NT2/D1 (cell line): ENCODE data around the gene FANCE.
A peak's percentile ranks its signal among the peaks of the same experiment; 100 is the strongest.

Source experiments
- DNase-seq: peaks from one replicate; pipeline ENCODE4 v3.0.0-alpha.2; 2011; ENCODE audit warnings: low read depth, low spot score
- H3K27me3 ChIP-seq: 2 replicates; pipeline ENCODE4 v1.6.0; 2011; ENCODE audit warnings: mild to moderate bottlenecking; ENCODE audit not compliant: insufficient read length, insufficient read depth
- H3K36me3 ChIP-seq: 2 replicates; pipeline ENCODE4 v1.6.1; 2011; ENCODE audit warnings: mild to moderate bottlenecking, low read length, mixed read lengths; ENCODE audit not compliant: insufficient read depth, insufficient read length
- H3K4me1 ChIP-seq: 2 replicates; pipeline ENCODE4 v1.5.1; 2011; ENCODE audit not compliant: insufficient read depth, insufficient read length
- H3K4me3 ChIP-seq: 2 replicates; pipeline ENCODE4 v1.5.1; 2011; ENCODE audit warnings: low read depth; ENCODE audit not compliant: insufficient read length
- H3K9ac ChIP-seq: 2 replicates; pipeline ENCODE4 v1.6.0; 2011; ENCODE audit warnings: low read depth; ENCODE audit not compliant: insufficient read length
- H3K9me3 ChIP-seq: 2 replicates; pipeline ENCODE4 v1.5.1; 2011; ENCODE audit warnings: mild to moderate bottlenecking, low read length; ENCODE audit not compliant: insufficient read depth
- SUZ12 ChIP-seq: IDR thresholded peaks from 2 replicates; pipeline ENCODE4 v1.6.1; 2011; ENCODE audit not compliant: insufficient read length, insufficient read depth; ENCODE audit errors: extremely low read depth
- YY1 ChIP-seq: IDR thresholded peaks from 2 replicates; pipeline ENCODE4 v1.6.1; 2011; ENCODE audit not compliant: insufficient read length, insufficient read depth
- ZNF274 ChIP-seq: IDR thresholded peaks from 2 replicates; pipeline ENCODE4 v1.6.1; 2011; ENCODE audit warnings: mild to moderate bottlenecking, low read depth, low read length

FANCE gene

GRCh38 chr6:35469751-35470662 is 17.9 kb downstream of the FANCE start:
- Histone ChIP-seq H3K36me3 (peaks cover 77% of the 10 kb centered on the region), H3K4me3 (peak overlapping the region; percentile 95), H3K27me3 (no peaks in the 10 kb centered on the region), H3K4me1 (no peaks in the 10 kb centered on the region), H3K9me3 (no peaks in the 10 kb centered on the region), H3K9ac (peak overlapping the region; percentile 99)
- no peak for DNase-seq
- TF ChIP-seq YY1 (no peak), SUZ12 (no peak), ZNF274 (no peak)

GRCh38 chr6:35470663-35471120 is 18.6 kb downstream of the FANCE start:
- no peak for DNase-seq
- no peaks in the 10 kb centered on the region for H3K4me1 ChIP-seq
- H3K27me3 ChIP-seq, result no peaks in the 10 kb centered on the region
- no peak for TF ChIP-seq ZNF274
- no peak for TF ChIP-seq SUZ12
- TF ChIP-seq YY1, result no peak
- peak overlapping the region; percentile 95 for H3K4me3 ChIP-seq
- peak overlapping the region; percentile 38 for H3K9ac ChIP-seq
- peaks cover 84% of the 10 kb centered on the region for H3K36me3 ChIP-seq
- no peaks in the 10 kb centered on the region for H3K9me3 ChIP-seq

DNA sequence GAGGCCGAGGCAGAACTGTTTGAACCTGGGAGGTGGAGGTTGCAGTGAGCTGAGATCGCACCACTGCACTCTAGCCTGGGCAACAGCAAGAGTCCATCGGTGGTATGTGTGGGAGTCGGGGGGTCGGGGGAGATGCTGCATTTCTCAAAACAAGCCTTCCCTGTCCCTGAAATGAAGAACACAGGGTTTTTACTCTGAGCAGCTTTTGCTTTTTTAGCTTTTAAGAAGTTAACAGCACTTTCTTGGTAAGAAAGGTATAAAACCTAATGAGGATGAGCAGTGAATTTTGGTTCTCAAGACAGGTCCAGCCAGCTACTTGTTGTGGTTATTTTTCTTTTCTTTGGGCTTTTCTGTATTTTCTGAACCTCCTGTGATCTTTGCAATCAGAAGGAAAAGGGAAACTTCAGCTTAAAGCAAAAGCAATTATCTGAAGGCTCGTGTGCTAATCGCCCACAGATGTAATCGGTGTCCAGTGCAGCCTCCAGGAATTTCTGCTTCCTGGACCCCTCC is 19.8 kb downstream of the FANCE start:
- Histone ChIP-seq H3K36me3 (peaks cover 82% of the 10 kb centered on the region), H3K4me1 (no peaks in the 10 kb centered on the region), H3K9me3 (no peaks in the 10 kb centered on the region), H3K4me3 (no peak overlapping the region), H3K9ac (no peak overlapping the region), H3K27me3 (no peaks in the 10 kb centered on the region)
- TF ChIP-seq YY1 (no peak), ZNF274 (no peak), SUZ12 (no peak)
- DNase-seq, result no peak

DNA sequence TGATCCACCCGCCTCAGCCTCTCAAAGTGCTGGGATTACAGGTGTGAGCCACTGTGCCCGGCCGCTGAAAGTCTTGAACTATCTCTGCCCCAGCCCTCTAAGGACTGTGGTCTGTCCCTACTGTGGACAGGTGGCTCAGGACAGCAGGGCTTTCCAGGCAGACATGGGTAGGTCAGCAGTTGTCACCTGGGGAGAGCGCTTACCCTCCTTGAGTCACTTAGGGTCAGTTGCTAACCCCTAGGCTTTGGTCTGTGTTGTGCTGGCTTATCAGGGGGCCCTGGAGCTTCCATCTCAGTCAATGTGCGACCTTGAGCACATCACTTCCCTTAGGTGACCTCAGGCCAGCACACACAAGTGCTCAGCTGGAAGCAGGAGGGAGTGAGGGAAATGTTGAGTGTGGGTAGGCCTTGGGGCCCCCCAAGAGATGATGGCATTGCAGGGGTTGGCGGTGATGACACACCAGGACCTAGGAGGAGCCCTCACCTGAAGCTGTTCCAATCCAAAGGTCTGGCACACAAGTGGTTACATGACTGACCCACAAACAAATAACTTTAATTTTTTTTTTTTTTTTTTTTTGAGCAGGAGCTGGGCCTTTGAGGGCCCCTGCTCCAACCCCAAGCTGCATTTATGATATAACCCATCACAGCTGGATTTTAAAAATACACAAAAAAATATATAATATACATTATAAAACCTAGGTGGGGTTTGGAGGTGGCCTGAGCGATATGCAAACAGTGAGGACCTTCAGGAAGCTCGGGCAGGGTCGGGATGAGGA is 21.1 kb downstream of the FANCE start:
- Histone ChIP-seq H3K9ac (no peak overlapping the region), H3K9me3 (no peaks in the 10 kb centered on the region), H3K4me1 (no peaks in the 10 kb centered on the region), H3K36me3 (peaks cover 85% of the 10 kb centered on the region), H3K27me3 (no peaks in the 10 kb centered on the region), H3K4me3 (no peak overlapping the region)
- TF ChIP-seq SUZ12 (no peak), ZNF274 (no peak), YY1 (no peak)
- DNase-seq, result no peak

DNA sequence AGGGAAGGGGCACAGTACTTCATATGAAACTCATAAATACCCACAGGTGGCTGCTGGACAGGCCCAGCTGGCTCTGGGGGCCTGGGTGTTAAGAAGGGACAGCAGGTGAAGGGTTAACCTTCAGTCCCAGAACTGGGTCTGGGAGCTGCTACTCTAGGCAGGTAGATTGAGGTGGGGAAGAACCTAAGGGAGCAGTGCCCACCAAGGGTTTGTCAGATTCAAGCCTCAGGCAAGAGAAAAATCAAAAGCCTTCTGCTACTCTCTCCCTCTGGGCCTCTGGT is 21.7 kb downstream of the FANCE start:
- H3K9ac ChIP-seq, result no peak overlapping the region
- no peak for DNase-seq
- no peak for TF ChIP-seq SUZ12
- no peak overlapping the region for H3K4me3 ChIP-seq
- H3K4me1 ChIP-seq, result no peaks in the 10 kb centered on the region
- no peaks in the 10 kb centered on the region for H3K27me3 ChIP-seq
- H3K9me3 ChIP-seq, result no peaks in the 10 kb centered on the region
- H3K36me3 ChIP-seq, result peaks cover 84% of the 10 kb centered on the region

DNA sequence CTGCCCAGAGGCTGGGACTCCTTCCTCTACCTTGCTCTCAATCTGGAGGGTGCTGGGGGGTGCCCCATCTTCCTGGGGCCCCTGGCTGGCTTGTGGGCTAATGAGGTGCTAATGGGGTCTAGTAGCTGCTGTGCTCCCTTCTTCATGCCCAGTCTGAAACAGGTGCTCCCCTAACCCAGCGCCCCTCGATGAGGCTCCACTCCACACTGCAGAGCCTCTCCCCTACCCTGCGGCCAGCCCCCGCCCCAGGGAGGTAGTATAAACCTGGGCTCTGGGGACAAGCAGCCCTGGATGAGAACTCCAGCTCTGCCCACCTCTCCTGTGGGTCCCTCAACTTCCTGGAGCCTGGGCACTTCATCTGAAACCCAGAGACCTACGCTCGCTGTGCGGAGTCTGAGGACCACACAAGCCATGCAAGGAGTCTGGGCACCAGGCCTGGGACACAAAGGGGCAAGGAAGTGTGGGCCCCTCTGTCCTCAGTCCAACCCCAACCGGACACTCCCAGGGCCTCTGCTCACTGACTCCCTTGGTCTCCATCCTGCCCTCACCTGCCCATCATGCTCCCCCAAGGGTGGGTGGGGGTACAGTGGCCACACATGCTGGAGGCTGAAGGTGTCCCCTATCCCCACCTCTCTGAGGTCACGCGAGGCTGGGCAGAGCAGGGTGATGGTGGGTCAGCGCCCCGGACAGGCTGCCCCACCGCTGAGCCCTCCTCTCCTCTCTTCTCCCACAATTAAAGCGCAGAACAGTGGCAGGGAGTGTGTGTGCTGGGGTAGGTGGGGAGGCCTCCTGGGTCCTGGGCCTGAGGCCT is 22.2 kb downstream of the FANCE start:
- DNase-seq, result no peak
- no peak for TF ChIP-seq ZNF274
- no peak for TF ChIP-seq SUZ12
- no peak for TF ChIP-seq YY1
- H3K9ac ChIP-seq, result no peak overlapping the region
- peaks cover 82% of the 10 kb centered on the region for H3K36me3 ChIP-seq
- H3K4me3 ChIP-seq, result no peak overlapping the region
- H3K4me1 ChIP-seq, result no peaks in the 10 kb centered on the region
- H3K9me3 ChIP-seq, result no peaks in the 10 kb centered on the region
- no peaks in the 10 kb centered on the region for H3K27me3 ChIP-seq
